ENCODE results near the gene PTN.

DNA sequence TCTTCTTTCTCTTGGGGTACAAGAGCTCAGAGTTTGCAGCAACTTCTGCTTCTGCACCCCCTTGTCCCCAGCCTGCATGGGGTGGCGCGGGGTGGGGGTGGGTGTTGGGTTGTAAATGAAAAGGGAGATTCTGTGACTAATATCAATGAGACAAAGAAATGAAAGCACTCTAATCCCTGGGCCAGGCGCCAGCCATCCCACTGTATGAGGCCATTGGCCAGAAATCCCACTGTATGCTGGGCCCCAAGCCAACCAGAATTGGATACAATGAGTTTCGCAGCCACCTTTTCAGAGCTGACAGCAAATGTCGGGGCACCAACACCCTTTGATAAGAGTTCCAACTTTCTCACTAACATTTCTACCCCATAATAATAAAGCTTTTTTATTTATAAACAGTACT, 10.9 kb upstream of the PTN start:
- TF ChIP-seq, protein P1, sequence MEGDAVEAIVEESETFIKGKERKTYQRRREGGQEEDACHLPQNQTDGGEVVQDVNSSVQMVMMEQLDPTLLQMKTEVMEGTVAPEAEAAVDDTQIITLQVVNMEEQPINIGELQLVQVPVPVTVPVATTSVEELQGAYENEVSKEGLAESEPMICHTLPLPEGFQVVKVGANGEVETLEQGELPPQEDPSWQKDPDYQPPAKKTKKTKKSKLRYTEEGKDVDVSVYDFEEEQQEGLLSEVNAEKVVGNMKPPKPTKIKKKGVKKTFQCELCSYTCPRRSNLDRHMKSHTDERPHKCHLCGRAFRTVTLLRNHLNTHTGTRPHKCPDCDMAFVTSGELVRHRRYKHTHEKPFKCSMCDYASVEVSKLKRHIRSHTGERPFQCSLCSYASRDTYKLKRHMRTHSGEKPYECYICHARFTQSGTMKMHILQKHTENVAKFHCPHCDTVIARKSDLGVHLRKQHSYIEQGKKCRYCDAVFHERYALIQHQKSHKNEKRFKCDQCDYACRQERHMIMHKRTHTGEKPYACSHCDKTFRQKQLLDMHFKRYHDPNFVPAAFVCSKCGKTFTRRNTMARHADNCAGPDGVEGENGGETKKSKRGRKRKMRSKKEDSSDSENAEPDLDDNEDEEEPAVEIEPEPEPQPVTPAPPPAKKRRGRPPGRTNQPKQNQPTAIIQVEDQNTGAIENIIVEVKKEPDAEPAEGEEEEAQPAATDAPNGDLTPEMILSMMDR (IDR thresholded peaks at IDR 0.05 in 2 of 3, conservative IDR thresholded peaks at IDR 0.05 in 1 of 3; ENCODE audit: control insufficient read depth in 2 of 3, extremely low read depth in 1 of 3, insufficient read depth in 1 of 3, low read depth in 3 of 3, low read length in 3 of 3) = no peak
- TF ChIP-seq JUNB (IDR thresholded peaks at IDR 0.05) (no peak), BCL11A (IDR thresholded peaks at IDR 0.05; ENCODE audit: low read depth, low read length) (no peak), RCOR1 (conservative IDR thresholded peaks at IDR 0.05; ENCODE audit: low read depth, low read length) (no peak), NRF1 (conservative IDR thresholded peaks at IDR 0.05; ENCODE audit: low read depth, low read length) (no peak), POLR2AphosphoS5 (IDR thresholded peaks at IDR 0.05; ENCODE audit: low read length) (no peak), CHD2 (IDR thresholded peaks at IDR 0.05; ENCODE audit: borderline replicate concordance, low read depth, low read length) (no peak), SMARCA5 (IDR thresholded peaks at IDR 0.05) (no peak), EZH2 (IDR thresholded peaks at IDR 0.05; ENCODE audit: borderline replicate concordance, control insufficient read depth, low read depth, low read length) (no peak), PML (IDR thresholded peaks at IDR 0.05; ENCODE audit: low read length) (no peak), NR2C2 (IDR thresholded peaks at IDR 0.05; ENCODE audit: borderline replicate concordance, control insufficient read depth, insufficient read length, low read depth) (no peak)
- TF ChIP-seq, protein P2, sequence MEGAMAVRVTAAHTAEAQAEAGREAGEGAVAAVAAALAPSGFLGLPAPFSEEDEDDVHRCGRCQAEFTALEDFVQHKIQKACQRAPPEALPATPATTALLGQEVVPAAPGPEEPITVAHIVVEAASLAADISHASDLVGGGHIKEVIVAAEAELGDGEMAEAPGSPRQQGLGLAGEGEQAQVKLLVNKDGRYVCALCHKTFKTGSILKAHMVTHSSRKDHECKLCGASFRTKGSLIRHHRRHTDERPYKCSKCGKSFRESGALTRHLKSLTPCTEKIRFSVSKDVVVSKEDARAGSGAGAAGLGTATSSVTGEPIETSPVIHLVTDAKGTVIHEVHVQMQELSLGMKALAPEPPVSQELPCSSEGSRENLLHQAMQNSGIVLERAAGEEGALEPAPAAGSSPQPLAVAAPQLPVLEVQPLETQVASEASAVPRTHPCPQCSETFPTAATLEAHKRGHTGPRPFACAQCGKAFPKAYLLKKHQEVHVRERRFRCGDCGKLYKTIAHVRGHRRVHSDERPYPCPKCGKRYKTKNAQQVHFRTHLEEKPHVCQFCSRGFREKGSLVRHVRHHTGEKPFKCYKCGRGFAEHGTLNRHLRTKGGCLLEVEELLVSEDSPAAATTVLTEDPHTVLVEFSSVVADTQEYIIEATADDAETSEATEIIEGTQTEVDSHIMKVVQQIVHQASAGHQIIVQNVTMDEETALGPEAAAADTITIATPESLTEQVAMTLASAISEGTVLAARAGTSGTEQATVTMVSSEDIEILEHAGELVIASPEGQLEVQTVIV (IDR thresholded peaks at IDR 0.05; ENCODE audit: borderline replicate concordance, partially characterized antibody) = no peak
- TF ChIP-seq, protein P3, sequence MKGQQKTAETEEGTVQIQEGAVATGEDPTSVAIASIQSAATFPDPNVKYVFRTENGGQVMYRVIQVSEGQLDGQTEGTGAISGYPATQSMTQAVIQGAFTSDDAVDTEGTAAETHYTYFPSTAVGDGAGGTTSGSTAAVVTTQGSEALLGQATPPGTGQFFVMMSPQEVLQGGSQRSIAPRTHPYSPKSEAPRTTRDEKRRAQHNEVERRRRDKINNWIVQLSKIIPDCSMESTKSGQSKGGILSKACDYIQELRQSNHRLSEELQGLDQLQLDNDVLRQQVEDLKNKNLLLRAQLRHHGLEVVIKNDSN (IDR thresholded peaks at IDR 0.05; ENCODE audit: borderline replicate concordance, extremely low read length, insufficient read depth, low read depth, low read length) = no peak
- TF ChIP-seq, protein P4, sequence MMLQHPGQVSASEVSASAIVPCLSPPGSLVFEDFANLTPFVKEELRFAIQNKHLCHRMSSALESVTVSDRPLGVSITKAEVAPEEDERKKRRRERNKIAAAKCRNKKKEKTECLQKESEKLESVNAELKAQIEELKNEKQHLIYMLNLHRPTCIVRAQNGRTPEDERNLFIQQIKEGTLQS (IDR thresholded peaks at IDR 0.05; ENCODE audit: borderline replicate concordance, extremely low read depth, low read depth, low read length) = no peak
